WI38 (cell line): ENCODE results near the gene SSX4.
"Not testable (repeated sequence)": the region's sequence is repeated elsewhere in the genome, so short reads cannot be mapped to it uniquely, and the experiment has no call there.

Experiments used
- H3K4me3 ChIP-seq: 2 replicates; pipeline ENCODE4 v1.5.1; 2011; ENCODE audit warnings: low read depth, mild to moderate bottlenecking, control low read depth, low read length
- TF ChIP-seq, protein P1 (sequence below): IDR thresholded peaks from 2 replicates; pipeline ENCODE4 v1.5.1; 2012; ENCODE audit warnings: low read depth, mild to moderate bottlenecking, control low read depth, low read length

SSX4 gene, protein sequence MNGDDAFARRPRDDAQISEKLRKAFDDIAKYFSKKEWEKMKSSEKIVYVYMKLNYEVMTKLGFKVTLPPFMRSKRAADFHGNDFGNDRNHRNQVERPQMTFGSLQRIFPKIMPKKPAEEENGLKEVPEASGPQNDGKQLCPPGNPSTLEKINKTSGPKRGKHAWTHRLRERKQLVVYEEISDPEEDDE

DNA sequence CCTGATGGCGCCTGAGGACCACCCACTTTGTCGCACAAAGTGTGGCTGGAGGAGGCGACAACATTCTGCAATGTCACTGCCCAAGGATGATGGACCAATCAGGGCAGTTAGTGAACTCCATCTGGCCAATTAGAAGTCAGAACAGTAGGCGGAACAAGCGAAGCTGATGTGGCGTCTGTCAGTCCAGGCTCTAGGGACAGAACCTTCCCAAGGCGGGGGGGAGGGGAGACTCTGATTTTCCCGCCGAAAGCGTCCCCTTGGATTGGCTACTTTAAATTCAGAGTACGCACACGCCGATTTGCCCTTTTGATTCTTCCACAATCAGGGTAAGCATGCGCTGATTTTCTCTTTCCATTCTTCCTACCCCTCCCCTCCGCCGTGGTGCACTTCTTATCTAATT, at the start of gene SSX4:
Gene SSX4 (plus strand): TSS at position 301 of the 400 bp plus-strand sequence. CDS start 515 bp downstream, outside the sequence.
- H3K4me3 ChIP-seq: not testable (repeated sequence)

DNA sequence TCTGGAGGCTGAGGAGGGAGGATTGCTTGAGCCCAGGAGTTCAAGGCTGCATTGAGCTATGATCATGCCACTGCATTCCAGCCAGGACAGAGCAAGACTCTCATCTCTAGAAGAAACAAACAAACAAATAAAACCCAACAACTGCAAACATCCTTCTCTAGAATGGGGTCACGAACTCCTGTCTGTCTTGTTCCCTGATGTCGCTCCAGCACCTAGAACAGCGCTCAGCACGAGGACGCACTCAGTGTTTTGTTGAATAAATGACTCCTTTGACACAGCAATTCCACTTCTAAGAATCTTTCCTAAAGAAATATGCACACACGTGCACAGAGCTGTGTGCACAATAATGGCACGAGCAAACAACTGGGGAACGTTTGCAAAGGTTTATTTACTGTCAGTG, 37.3 kb upstream of the SSX4 start:
- not testable (repeated sequence) for H3K4me3 ChIP-seq

DNA sequence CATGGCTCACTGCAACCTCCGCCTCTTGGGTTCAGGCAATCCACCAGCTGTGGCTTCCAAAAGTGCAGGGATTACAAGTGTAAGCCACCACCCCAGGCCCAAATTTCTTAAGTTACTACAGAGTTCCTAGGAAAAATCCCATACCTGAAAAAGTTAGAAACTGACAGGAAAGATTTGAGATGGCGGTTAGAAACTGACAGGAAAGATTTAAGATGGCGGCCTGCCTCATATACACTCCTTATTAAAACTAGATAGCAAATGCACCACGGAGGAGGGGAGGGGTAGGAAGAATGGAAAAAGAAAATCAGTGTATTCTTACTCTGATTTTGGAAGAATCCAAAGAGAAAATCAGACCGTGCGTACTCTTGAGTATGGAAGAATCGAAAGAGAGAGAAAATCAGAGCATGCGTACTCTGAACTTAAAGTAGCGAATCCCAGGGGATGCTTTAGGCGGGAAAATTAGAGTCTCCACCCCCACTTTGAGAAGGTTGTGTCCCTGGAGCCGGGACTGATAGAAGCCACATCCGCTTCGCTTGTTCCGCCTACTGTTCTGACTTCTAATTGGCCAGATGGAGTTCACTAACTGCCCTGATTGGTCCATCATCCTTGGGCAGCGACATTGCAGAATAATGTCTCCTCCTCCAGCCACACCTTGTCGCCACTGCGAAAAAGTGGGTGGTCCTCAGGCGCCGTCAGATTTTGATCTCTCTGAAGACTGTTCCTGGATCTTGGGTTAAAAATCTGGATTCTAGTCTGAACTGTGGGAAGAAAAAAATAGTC, 26.8 kb upstream of the SSX4 start, which contains the start of gene SSX3:
Gene SSX3 (minus strand): TSS at position 389 of the 780 bp plus-strand sequence. CDS start 1,454 bp downstream, outside the sequence.
- H3K4me3 ChIP-seq: not testable (repeated sequence)

DNA sequence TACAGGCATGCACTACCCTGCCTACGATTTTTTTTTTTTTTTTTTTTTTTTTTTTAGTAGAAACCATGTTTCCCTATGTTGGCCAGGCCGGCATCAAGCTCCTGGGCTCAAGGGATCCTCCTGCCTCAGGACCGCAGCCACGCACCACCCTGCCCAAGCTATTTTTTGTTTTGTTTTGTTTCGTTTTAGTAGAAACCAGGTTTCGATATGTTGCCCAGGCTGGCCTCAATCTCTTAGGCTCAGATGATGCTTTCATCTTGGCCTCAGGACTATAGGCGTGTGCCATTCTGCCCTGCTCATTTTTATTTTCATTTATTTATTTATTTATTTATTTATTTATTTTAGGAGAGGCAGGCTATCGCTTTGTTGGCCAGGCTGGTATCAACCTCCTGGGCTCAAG, 25.7 kb upstream of the SSX4 start:
- TF ChIP-seq, protein P1, sequence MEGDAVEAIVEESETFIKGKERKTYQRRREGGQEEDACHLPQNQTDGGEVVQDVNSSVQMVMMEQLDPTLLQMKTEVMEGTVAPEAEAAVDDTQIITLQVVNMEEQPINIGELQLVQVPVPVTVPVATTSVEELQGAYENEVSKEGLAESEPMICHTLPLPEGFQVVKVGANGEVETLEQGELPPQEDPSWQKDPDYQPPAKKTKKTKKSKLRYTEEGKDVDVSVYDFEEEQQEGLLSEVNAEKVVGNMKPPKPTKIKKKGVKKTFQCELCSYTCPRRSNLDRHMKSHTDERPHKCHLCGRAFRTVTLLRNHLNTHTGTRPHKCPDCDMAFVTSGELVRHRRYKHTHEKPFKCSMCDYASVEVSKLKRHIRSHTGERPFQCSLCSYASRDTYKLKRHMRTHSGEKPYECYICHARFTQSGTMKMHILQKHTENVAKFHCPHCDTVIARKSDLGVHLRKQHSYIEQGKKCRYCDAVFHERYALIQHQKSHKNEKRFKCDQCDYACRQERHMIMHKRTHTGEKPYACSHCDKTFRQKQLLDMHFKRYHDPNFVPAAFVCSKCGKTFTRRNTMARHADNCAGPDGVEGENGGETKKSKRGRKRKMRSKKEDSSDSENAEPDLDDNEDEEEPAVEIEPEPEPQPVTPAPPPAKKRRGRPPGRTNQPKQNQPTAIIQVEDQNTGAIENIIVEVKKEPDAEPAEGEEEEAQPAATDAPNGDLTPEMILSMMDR: no peak

DNA sequence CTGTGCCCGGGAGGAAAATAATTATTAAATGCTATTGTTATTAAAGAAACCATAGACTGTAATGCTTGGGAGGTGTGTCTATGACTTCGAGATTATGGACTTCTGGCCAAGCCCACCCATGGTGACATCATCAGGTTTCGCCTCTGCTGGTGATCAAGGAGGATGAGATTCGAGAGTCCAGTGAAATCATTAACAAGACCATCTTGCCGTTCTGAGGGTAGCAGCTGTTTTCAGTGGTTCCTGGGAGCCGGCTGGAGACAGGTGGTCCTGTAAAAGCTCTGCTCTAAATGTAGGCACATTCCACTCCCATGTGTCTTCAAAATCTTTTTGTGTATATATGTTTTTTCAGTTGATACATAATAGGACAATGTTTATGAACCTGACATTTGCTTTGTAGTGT, 24.1 kb upstream of the SSX4 start:
- H3K4me3 ChIP-seq: not testable (repeated sequence)

More for the DNA sequence above, 25.7 kb upstream of the SSX4 start:
- H3K4me3 ChIP-seq: no peak overlapping the region

DNA sequence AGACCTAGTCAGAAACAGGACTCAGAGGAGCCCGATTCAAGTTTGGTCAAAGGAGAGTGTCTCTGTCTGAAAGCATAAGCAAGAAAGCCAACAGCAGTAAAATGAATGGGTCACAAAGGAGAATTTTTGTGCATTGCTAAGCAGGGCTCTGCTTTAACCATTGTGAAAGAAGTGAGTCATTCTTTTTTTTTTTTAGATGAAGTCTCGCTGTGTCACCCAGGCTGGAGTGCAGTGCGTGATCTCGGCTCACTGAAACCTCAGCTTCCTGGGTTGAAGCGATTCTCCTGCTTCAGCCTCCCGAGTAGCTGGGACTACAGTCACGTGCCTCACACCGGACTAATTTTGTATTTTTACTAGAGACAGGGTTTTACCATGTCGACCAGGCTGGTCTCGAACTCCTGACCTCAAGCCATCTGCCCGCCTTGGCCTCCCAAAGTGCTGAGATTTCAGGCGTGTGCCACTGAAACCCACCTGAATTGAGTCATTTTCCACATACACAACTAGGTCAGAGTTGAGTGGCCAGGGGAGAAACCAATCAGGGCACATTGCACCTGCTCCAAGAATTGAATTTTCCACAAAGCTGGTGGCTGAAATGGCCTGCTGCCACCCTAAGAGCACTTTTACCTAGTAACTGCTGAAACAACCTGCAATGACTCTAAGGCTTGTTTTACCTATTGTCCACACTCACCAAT, 15.5 kb upstream of the SSX4 start:
- H3K4me3 ChIP-seq: not testable (repeated sequence)

DNA sequence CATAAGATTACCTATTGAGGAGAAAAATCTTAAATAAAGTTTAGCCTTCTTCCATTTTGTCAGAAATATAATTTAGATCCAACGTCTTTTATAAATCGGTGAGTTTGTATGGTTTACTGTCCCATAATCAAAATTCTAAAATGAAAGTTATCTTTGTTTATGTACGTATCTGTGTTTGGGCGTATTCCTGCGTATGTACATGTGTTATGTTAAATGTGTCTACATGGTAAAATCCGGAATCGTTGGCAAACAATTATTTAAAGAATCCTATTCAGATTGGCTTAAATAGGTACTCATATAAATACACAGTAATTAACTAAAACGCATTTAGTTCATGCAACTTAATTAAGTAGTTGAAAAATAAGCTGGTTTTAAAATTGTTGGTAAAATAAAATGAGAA, 12.9 kb upstream of the SSX4 start:
- H3K4me3 ChIP-seq: not testable (repeated sequence)

DNA sequence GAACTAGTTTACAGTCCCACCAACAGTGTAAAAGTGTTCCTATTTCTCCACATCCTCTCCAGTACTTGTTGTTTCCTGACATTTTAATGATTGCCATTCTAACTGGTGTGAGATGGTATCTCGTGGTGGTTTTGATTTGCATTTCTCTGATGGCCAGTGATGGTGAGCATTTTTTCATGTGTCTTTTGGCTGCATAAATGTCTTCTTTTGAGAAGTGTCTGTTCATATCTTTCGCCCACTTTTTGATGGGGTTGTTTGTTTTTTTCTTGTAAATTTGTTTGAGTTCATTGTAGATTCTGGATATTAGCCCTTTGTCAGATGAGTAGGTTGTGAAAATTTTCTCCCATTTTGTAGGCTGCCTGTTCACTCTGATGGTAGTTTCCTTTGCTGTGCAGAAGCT, 13.6 kb downstream of the SSX4 start:
- not testable (repeated sequence) for H3K4me3 ChIP-seq

DNA sequence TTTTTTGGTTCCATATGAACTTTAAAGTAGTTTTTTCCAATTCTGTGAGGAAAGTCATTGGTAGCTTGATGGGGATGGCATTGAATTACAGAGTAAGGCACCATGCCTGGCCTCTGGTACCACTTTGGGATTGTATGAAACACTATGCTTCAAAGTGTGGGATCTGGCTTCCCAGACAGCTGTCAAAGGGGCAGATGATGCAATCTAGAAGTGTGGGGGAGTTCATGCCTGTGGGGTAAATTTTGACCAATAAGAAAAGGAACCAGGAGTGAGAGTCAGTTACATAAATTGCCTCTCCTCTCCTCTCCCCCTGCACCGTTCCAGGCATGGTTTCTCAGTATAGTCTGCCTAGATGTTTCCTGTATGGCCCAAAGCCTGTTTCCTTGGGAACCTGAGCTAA, 14.5 kb downstream of the SSX4 start:
- not testable (repeated sequence) for H3K4me3 ChIP-seq

DNA sequence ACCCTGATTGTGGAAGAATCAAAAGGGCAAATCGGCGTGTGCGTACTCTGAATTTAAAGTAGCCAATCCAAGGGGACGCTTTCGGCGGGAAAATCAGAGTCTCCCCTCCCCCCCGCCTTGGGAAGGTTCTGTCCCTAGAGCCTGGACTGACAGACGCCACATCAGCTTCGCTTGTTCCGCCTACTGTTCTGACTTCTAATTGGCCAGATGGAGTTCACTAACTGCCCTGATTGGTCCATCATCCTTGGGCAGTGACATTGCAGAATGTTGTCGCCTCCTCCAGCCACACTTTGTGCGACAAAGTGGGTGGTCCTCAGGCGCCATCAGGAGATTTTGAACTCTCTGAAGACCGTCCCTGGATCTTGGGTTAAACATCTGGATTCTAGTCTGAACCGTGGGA, 28.5 kb downstream of the SSX4 start, which contains the start of gene SSX4B:
Gene SSX4B (minus strand): TSS at position 101 of the 400 bp plus-strand sequence. CDS start 588 bp downstream, outside the sequence.
- H3K4me3 ChIP-seq: not testable (repeated sequence)

DNA sequence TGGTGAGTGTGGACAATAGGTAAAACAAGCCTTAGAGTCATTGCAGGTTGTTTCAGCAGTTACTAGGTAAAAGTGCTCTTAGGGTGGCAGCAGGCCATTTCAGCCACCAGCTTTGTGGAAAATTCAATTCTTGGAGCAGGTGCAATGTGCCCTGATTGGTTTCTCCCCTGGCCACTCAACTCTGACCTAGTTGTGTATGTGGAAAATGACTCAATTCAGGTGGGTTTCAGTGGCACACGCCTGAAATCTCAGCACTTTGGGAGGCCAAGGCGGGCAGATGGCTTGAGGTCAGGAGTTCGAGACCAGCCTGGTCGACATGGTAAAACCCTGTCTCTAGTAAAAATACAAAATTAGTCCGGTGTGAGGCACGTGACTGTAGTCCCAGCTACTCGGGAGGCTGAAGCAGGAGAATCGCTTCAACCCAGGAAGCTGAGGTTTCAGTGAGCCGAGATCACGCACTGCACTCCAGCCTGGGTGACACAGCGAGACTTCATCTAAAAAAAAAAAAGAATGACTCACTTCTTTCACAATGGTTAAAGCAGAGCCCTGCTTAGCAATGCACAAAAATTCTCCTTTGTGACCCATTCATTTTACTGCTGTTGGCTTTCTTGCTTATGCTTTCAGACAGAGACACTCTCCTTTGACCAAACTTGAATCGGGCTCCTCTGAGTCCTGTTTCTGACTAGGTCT, 43.8 kb downstream of the SSX4 start:
- H3K4me3 ChIP-seq: not testable (repeated sequence)

DNA sequence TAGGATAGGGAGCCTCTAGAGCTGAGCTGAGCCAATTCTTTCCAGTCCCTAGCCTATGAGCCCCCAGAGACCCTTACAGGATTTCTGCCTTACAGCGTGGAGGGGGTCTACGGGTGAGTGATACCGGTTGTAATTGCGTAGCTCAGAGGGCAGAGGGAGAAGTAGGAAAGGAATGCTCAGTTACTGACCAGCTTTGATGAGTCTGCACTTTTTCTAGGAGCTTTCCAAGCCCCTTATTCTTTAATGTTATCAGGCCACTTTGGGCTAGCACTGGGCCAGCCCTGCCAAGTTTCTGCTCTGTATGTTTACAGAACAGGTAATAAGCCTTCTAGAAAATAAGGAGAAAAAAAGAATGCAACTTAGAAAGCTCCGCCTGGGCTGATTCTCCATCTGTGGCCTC, 46.3 kb downstream of the SSX4 start:
- H3K4me3 ChIP-seq: not testable (repeated sequence)

DNA sequence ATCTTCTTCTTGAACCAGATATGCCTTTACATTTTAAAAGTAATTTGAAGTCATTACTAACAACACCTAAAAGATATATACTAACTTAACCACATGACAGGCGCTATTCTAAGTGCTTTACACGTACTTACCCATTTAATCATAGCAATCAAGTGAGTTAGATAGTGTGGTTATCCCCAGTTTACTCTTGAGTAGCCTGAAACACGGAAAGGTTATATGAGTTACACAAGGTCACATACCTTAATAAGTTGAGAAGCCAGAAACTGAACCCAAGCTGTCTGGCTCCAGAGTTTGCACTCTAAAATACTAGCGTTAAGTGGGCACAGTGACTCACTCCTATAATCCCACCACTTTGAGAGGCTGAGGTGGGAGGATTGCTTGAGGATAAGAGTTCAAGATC, 46.8 kb downstream of the SSX4 start:
- H3K4me3 ChIP-seq: not testable (repeated sequence)

DNA sequence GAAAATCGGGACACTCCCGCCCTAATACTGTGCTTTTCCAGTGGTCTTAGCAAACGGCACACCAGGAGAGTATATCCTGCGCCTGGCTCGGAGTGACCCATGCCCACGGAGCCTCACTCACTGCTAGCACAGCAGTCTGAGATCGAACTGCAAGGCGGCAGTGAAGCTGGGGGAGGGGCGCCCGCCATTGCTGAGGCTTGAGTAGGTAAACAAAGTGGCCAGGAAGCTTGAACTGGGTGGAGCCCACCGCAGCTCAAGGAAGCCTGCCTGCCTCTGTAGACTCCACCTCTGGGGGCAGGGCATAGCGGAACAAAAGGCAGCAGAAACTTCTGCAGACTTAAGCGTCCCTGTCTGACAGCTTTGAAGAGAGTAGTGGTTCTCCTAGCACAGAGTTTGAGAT, 50.4 kb downstream of the SSX4 start:
- not testable (repeated sequence) for H3K4me3 ChIP-seq
